ENCODE measurements around the gene OLIG2. TPM values are rescaled to one million over a fixed set of nuclear protein-coding genes. Genes with fewer than 3 reads are reported as not detected.

OLIG2 gene
- total RNA-seq, 1 experiment from 2014 or later = not detected

DNA sequence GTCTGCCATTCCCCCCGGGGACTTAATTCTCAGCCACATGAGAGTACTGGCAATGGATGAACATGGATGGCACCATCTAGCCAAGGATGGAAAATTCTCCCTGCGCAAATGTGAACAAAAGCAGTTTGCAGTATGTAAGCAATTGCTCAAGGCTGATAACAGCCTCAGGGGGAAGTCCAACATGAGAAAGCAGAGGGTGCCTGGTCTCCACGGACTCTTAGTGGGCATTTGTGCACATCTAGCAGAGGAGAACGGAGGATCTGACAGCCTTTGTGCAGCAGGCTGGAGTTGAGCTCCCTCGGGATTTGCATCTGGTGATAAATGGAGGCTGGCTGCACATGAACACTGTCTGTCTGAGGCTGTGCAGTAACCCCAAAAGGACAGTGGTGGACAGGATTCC lies 30.3 kb downstream of the OLIG2 start:
- H3K27me3 ChIP-seq (ENCODE audit: insufficient read depth, low read length) = peaks cover 26% of the 10 kb centered on the region
- H3K9me3 ChIP-seq (ENCODE audit: control insufficient read depth in 1 of 2, insufficient read depth in 1 of 2, low read depth in 1 of 2, low read length in 2 of 2) = no peaks in the 10 kb centered on the region
- no peaks in the 10 kb centered on the region for H3K9me2 ChIP-seq (ENCODE audit: insufficient read depth)
- intact Hi-C loops (cut with micrococcal nuclease) = no loop called here
- H3K27ac ChIP-seq (ENCODE audit: low read depth, low read length) = no peak overlapping the region
- POLR2A ChIA-PET = no interaction called here
- H3K36me3 ChIP-seq (ENCODE audit: control insufficient read depth in 1 of 2, insufficient read depth in 2 of 2, low read length in 2 of 2) = no peaks in the 10 kb centered on the region
- TF ChIP-seq ZFX (IDR thresholded peaks at IDR 0.05) (no peak), POLR2AphosphoS5 (IDR thresholded peaks at IDR 0.05; ENCODE audit: low read depth, low read length) (no peak), EGR1 (IDR thresholded peaks at IDR 0.05; ENCODE audit: low read depth) (no peak), CBX3 (IDR thresholded peaks at IDR 0.05; ENCODE audit: low read depth) (no peak), FOSL1 (IDR thresholded peaks at IDR 0.05; ENCODE audit: low read depth) (no peak), JUND (IDR thresholded peaks at IDR 0.05) (no peak), ZNF274 (IDR thresholded peaks at IDR 0.05; ENCODE audit: low read depth, low read length) (no peak)
- TF ChIP-seq, protein P1, sequence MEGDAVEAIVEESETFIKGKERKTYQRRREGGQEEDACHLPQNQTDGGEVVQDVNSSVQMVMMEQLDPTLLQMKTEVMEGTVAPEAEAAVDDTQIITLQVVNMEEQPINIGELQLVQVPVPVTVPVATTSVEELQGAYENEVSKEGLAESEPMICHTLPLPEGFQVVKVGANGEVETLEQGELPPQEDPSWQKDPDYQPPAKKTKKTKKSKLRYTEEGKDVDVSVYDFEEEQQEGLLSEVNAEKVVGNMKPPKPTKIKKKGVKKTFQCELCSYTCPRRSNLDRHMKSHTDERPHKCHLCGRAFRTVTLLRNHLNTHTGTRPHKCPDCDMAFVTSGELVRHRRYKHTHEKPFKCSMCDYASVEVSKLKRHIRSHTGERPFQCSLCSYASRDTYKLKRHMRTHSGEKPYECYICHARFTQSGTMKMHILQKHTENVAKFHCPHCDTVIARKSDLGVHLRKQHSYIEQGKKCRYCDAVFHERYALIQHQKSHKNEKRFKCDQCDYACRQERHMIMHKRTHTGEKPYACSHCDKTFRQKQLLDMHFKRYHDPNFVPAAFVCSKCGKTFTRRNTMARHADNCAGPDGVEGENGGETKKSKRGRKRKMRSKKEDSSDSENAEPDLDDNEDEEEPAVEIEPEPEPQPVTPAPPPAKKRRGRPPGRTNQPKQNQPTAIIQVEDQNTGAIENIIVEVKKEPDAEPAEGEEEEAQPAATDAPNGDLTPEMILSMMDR (IDR thresholded peaks at IDR 0.05 in 2 of 3, conservative IDR thresholded peaks at IDR 0.05 in 1 of 3; ENCODE audit: borderline replicate concordance in 1 of 3, insufficient read depth in 1 of 3, low read depth in 2 of 3, low read length in 2 of 3) = no peak
- H2AFZ ChIP-seq (ENCODE audit: low read depth, low read length, poor library complexity, severe bottlenecking) = no peak overlapping the region
- BruUV-seq (replicated peaks) = no TSS peak
- RAD21 ChIA-PET (ENCODE audit: low non-redundant PET in 1 of 2, low total read pairs in 2 of 2, uncharacterized antibody in 2 of 2, unreplicated experiment in 2 of 2) = no interaction called here
- no peaks in the 10 kb centered on the region for H4K20me1 ChIP-seq (ENCODE audit: insufficient read depth)
- H3K4me3 ChIP-seq (replicated peaks in 1 of 2; ENCODE audit: low read depth in 1 of 2, low read length in 2 of 2) = no peak overlapping the region
- ATAC-seq = no peak
- H3K79me2 ChIP-seq (ENCODE audit: insufficient read depth, low read length) = no peaks in the 10 kb centered on the region
- no peak overlapping the region for H3K9ac ChIP-seq (ENCODE audit: low read length)
- H3K4me2 ChIP-seq (ENCODE audit: low read length) = no peak overlapping the region
- H3K4me1 ChIP-seq (ENCODE audit: control insufficient read depth in 1 of 2, insufficient read depth in 2 of 2, low read length in 2 of 2) = no peaks in the 10 kb centered on the region
- no peak for DNase-seq (ENCODE audit: low read depth, low spot score)
- CTCF ChIA-PET = no interaction called here

DNA sequence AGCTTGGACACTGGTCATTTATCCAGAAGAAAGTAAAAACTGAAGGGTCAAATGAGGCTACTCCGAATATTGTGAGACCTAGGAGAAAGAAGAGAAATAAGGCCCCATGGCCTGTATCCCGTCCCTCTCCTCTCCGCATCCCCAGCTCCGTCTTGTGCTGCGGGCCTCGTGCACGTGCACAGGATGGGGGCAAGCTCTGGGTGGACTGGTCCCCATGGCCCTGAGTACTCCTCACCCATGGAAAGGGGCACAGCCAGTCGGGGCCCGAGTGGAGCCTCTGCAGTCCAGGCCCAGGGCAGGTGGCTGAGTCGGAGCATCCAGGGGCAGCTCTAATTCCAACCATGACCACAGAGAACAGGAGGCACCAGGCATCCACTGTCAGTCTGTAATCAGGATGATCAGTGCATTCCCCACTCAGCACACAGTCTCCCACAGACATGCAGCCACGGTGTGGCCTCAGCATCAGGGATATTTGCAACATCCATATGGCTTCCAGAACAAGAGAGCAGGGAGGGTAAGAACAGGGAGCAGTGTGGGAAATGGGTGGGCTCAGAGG lies 31.7 kb downstream of the OLIG2 start:
- intact Hi-C loops (cut with micrococcal nuclease) = no loop called here
- no peak overlapping the region for H3K4me3 ChIP-seq (replicated peaks in 1 of 2; ENCODE audit: low read depth in 1 of 2, low read length in 2 of 2)
- BruUV-seq (replicated peaks) = no TSS peak
- H2AFZ ChIP-seq (ENCODE audit: low read depth, low read length, poor library complexity, severe bottlenecking) = no peak overlapping the region
- no peak overlapping the region for H3K4me2 ChIP-seq (ENCODE audit: low read length)
- H3K27ac ChIP-seq (ENCODE audit: low read depth, low read length) = no peak overlapping the region
- ATAC-seq (no peak), DNase-seq (ENCODE audit: low read depth, low spot score) (no peak)
- H3K79me2 ChIP-seq (ENCODE audit: insufficient read depth, low read length) = no peaks in the 10 kb centered on the region
- no peaks in the 10 kb centered on the region for H3K36me3 ChIP-seq (ENCODE audit: control insufficient read depth in 1 of 2, insufficient read depth in 2 of 2, low read length in 2 of 2)
- H4K20me1 ChIP-seq (ENCODE audit: insufficient read depth) = no peaks in the 10 kb centered on the region
- no peak for TF ChIP-seq SIN3A (IDR thresholded peaks at IDR 0.05; ENCODE audit: low read depth)
- TF ChIP-seq, protein P1 (IDR thresholded peaks at IDR 0.05 in 2 of 3, conservative IDR thresholded peaks at IDR 0.05 in 1 of 3; ENCODE audit: borderline replicate concordance in 1 of 3, insufficient read depth in 1 of 3, low read depth in 2 of 3, low read length in 2 of 3) = no peak
- TF ChIP-seq, protein P2, sequence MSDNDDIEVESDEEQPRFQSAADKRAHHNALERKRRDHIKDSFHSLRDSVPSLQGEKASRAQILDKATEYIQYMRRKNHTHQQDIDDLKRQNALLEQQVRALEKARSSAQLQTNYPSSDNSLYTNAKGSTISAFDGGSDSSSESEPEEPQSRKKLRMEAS (IDR thresholded peaks at IDR 0.05) = no peak
- TF ChIP-seq ZBTB33 (IDR thresholded peaks at IDR 0.05; ENCODE audit: extremely low read depth, insufficient replicate concordance, low read length) = no peak
- no peak for TF ChIP-seq SP1 (IDR thresholded peaks at IDR 0.05; ENCODE audit: low read depth)
- TF ChIP-seq EZH2phosphoT487 (IDR thresholded peaks at IDR 0.05; ENCODE audit: borderline replicate concordance) = no peak
- no peak for TF ChIP-seq ZNF274 (IDR thresholded peaks at IDR 0.05; ENCODE audit: low read depth, low read length)
- TF ChIP-seq RAD21 (IDR thresholded peaks at IDR 0.05; ENCODE audit: low read depth) = no peak
- TF ChIP-seq POLR2AphosphoS5 (IDR thresholded peaks at IDR 0.05; ENCODE audit: low read depth, low read length) = no peak
- TF ChIP-seq EGR1 (IDR thresholded peaks at IDR 0.05; ENCODE audit: low read depth) = no peak
- no peaks in the 10 kb centered on the region for H3K9me2 ChIP-seq (ENCODE audit: insufficient read depth)
- ChIA-PET CTCF (no interaction called here), POLR2A (no interaction called here), RAD21 (ENCODE audit: low non-redundant PET in 1 of 2, low total read pairs in 2 of 2, uncharacterized antibody in 2 of 2, unreplicated experiment in 2 of 2) (no interaction called here)
- peaks cover 28% of the 10 kb centered on the region for H3K27me3 ChIP-seq (ENCODE audit: insufficient read depth, low read length)
- H3K4me1 ChIP-seq (ENCODE audit: control insufficient read depth in 1 of 2, insufficient read depth in 2 of 2, low read length in 2 of 2) = no peaks in the 10 kb centered on the region
- H3K9ac ChIP-seq (ENCODE audit: low read length) = no peak overlapping the region
- H3K9me3 ChIP-seq (ENCODE audit: control insufficient read depth in 1 of 2, insufficient read depth in 1 of 2, low read depth in 1 of 2, low read length in 2 of 2) = no peaks in the 10 kb centered on the region
